ENCODE data around the gene RBM42. TPM values are rescaled to one million over a fixed set of nuclear protein-coding genes. Genes with fewer than 3 reads are reported as not detected.
A peak's percentile ranks its signal among the peaks of the same experiment; 100 is the strongest.

Gene RBM42
- total RNA-seq, 1 experiment from 2014 or later, result 110 TPM

DNA sequence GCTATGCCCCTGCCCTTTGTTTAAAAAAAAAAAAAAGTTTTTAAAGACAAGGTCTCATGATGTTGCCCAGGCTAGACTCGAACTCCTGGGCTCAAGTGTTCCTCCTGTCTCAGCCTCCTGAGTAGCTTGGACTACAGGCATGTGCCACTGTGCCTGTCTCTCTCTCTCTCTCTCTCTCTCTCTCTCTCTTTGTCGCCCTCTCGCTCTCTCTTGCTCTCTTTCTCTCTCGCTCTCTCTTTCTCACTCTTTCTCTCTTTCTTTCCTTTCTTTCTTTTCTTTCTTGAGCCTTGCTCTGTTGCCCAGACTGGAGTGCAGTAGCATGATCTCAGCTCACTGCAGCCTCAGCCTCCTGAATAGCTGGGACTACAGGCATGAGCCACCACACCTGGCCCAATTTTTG lies 26.8 kb downstream of the RBM42 start:
- DNase-seq, result no peak
- ChIA-PET POLR2A (ENCODE audit: unreplicated experiment) (interaction anchor here (0.6 kb wide), 2 partner anchors 215 to 250 kb away, joined by 3 to 7 read pairs; no protein-coding TSS in a partner anchor), CTCF (no interaction called here)
- Histone ChIP-seq H3K27ac (no peak overlapping the region), H3K9me2 (ENCODE audit: insufficient read depth) (no peaks in the 10 kb centered on the region), H3K27me3 (ENCODE audit: insufficient read depth, low read depth) (no peaks in the 10 kb centered on the region), H4K20me1 (ENCODE audit: insufficient read depth) (peaks cover 6% of the 10 kb centered on the region; the same call in 1 of the 2 replicates), H3K9me3 (ENCODE audit: insufficient read depth, low read depth) (no peaks in the 10 kb centered on the region), H3K4me3 (no peak overlapping the region), H3F3A (ENCODE audit: insufficient read depth, low read depth) (peaks cover 13% of the 10 kb centered on the region; the same call in 1 of the 2 replicates), H3K4me1 (replicated peaks; ENCODE audit: insufficient read depth) (no peaks in the 10 kb centered on the region), H3K4me2 (no peak overlapping the region), H3K36me3 (ENCODE audit: low read depth) (peaks cover 23% of the 10 kb centered on the region), H2AFZ (no peak overlapping the region), H3K79me2 (ENCODE audit: low read depth) (peaks cover 5% of the 10 kb centered on the region)
- intact Hi-C loops (cut with micrococcal nuclease; ENCODE audit: unreplicated experiment), result no loop called here
- no TSS peak for BruUV-seq (replicated peaks)
- TF ChIP-seq, protein P1, sequence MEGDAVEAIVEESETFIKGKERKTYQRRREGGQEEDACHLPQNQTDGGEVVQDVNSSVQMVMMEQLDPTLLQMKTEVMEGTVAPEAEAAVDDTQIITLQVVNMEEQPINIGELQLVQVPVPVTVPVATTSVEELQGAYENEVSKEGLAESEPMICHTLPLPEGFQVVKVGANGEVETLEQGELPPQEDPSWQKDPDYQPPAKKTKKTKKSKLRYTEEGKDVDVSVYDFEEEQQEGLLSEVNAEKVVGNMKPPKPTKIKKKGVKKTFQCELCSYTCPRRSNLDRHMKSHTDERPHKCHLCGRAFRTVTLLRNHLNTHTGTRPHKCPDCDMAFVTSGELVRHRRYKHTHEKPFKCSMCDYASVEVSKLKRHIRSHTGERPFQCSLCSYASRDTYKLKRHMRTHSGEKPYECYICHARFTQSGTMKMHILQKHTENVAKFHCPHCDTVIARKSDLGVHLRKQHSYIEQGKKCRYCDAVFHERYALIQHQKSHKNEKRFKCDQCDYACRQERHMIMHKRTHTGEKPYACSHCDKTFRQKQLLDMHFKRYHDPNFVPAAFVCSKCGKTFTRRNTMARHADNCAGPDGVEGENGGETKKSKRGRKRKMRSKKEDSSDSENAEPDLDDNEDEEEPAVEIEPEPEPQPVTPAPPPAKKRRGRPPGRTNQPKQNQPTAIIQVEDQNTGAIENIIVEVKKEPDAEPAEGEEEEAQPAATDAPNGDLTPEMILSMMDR (conservative IDR thresholded peaks at IDR 0.05), result no peak
- TF ChIP-seq EZH2 (IDR thresholded peaks at IDR 0.05; ENCODE audit: low read depth), result no peak

GRCh38 chr19:35656700-35657099 lies 27.9 kb downstream of the RBM42 start:
- no TSS peak for BruUV-seq (replicated peaks)
- no peak overlapping the region for H3K4me3 ChIP-seq
- H4K20me1 ChIP-seq (ENCODE audit: insufficient read depth), result 0 out of 2 replicates have a peak, but pooled peaks cover 6% of the 10 kb centered on the region
- ChIA-PET CTCF (interaction anchor here (0.6 kb wide), 2 partner anchors 35 to 38 kb away, joined by 6 to 9 read pairs; no protein-coding TSS in a partner anchor), POLR2A (ENCODE audit: unreplicated experiment) (no interaction called here)
- H3K4me2 ChIP-seq, result no peak overlapping the region
- no peak overlapping the region for H2AFZ ChIP-seq
- H3K4me1 ChIP-seq (replicated peaks; ENCODE audit: insufficient read depth), result no peaks in the 10 kb centered on the region
- TF ChIP-seq, protein P1 (conservative IDR thresholded peaks at IDR 0.05), result no peak
- no peak for TF ChIP-seq EZH2 (IDR thresholded peaks at IDR 0.05; ENCODE audit: low read depth)
- H3K36me3 ChIP-seq (ENCODE audit: low read depth), result peaks cover 23% of the 10 kb centered on the region
- H3K9me3 ChIP-seq (ENCODE audit: insufficient read depth, low read depth), result no peaks in the 10 kb centered on the region
- no peak overlapping the region for H3K27ac ChIP-seq
- DNase-seq, result no peak
- H3K27me3 ChIP-seq (ENCODE audit: insufficient read depth, low read depth), result no peaks in the 10 kb centered on the region
- intact Hi-C loops (cut with micrococcal nuclease; ENCODE audit: unreplicated experiment), result no loop called here
- H3K9me2 ChIP-seq (ENCODE audit: insufficient read depth), result no peaks in the 10 kb centered on the region
- no peaks in the 10 kb centered on the region for H3K79me2 ChIP-seq (ENCODE audit: low read depth)
- H3F3A ChIP-seq (ENCODE audit: insufficient read depth, low read depth), result peaks cover 23% of the 10 kb centered on the region; the same call in 1 of the 2 replicates

- Histone ChIP-seq H3K36me3 (ENCODE audit: low read depth) (peaks cover 21% of the 10 kb centered on the region), H3K79me2 (ENCODE audit: low read depth) (no peaks in the 10 kb centered on the region), H3K4me3 (no peak overlapping the region), H4K20me1 (ENCODE audit: insufficient read depth) (0 out of 2 replicates have a peak, but pooled peaks cover 6% of the 10 kb centered on the region), H2AFZ (no peak overlapping the region), H3F3A (ENCODE audit: insufficient read depth, low read depth) (peaks cover 28% of the 10 kb centered on the region; the same call in 1 of the 2 replicates), H3K9me3 (ENCODE audit: insufficient read depth, low read depth) (no peaks in the 10 kb centered on the region), H3K4me1 (replicated peaks; ENCODE audit: insufficient read depth) (no peaks in the 10 kb centered on the region), H3K9me2 (ENCODE audit: insufficient read depth) (no peaks in the 10 kb centered on the region), H3K4me2 (no peak overlapping the region), H3K27me3 (ENCODE audit: insufficient read depth, low read depth) (no peaks in the 10 kb centered on the region), H3K27ac (no peak overlapping the region)
- intact Hi-C loops (cut with micrococcal nuclease; ENCODE audit: unreplicated experiment), result no loop called here
- TF ChIP-seq, protein P1 (conservative IDR thresholded peaks at IDR 0.05), result peak; percentile 48; the same call in 1 of the 2 replicates
- TF ChIP-seq EZH2 (IDR thresholded peaks at IDR 0.05; ENCODE audit: low read depth), result no peak
- CTCF ChIA-PET, result no interaction called here
- DNase-seq, result no peak
- no TSS peak for BruUV-seq (replicated peaks)
- POLR2A ChIA-PET (ENCODE audit: unreplicated experiment), result no interaction called here
These were observed 29.3 kb downstream of the RBM42 start for GRCh38 chr19:35657904-35658700.
